Upper lobe of right lung (tissue), 1 donor: ENCODE measurements around the gene TSPAN15. TPM values are rescaled to one million over a fixed set of nuclear protein-coding genes. Genes with fewer than 3 reads are reported as not detected.

ENCODE experiments used
- ATAC-seq: fragments of 200-7000 bp; cut with Tn5 transposase; one replicate; pipeline ENCODE4 v1.9.1; 2020; ENCODE audit warnings: mild to moderate bottlenecking, moderate library complexity
- DNase-seq: peaks from one replicate; pipeline ENCODE4 v3.0.0-alpha.2; 2020
- H3K27ac ChIP-seq: fragments of 200-600 bp; one replicate; pipeline ENCODE4 v1.8.0; 2022
- H3K27me3 ChIP-seq: fragments of 200-600 bp; one replicate; pipeline ENCODE4 v1.8.0; 2022; ENCODE audit warnings: mild to moderate bottlenecking
- H3K36me3 ChIP-seq: fragments of 200-600 bp; one replicate; pipeline ENCODE4 v1.8.0; 2022
- H3K4me1 ChIP-seq: fragments of 200-600 bp; one replicate; pipeline ENCODE4 v1.8.0; 2022
- H3K4me3 ChIP-seq: fragments of 200-600 bp; one replicate; pipeline ENCODE4 v1.8.0; 2022; ENCODE audit warnings: mild to moderate bottlenecking
- H3K9me3 ChIP-seq: fragments of 200-600 bp; one replicate; pipeline ENCODE4 v1.8.0; 2022
- intact Hi-C: fragments of 100-400 bp; cut with DNase I; formaldehyde crosslinking; loops from one replicate; pipeline ENCODE4 v1.11.0; 2022
- total RNA-seq: library from RNA; stranded (reverse); fragmentation: NEBNext Ultra II Directional; extraction: Animal tissue kit (Norgen Biotek cat#: 25700); gene quantifications from one replicate; pipeline ENCODE4 v1.2.1, GENCODE V29; 2021
- TF ChIP-seq, protein P1 (sequence below): fragments of 200-600 bp; IDR thresholded peaks from one replicate; pipeline ENCODE4 v1.8.0; 2022; ENCODE audit warnings: antibody characterized with exemption
- donor health status: DM: no; HTN: yes; CAD: no; lungs with severe emphysema.

TSPAN15 gene
- total RNA-seq, 1 donor from 2014 or later = 47.3 TPM

- ATAC-seq = no peak
- H3K4me1 ChIP-seq = no peaks in the 10 kb centered on the region
These were observed 47.6 kb downstream of the TSPAN15 start for GRCh38 chr10:69498711-69499471.

GRCh38 chr10:69499726-69500689 lies 48.7 kb downstream of the TSPAN15 start:
- ATAC-seq = no peak
- TF ChIP-seq, protein P1, sequence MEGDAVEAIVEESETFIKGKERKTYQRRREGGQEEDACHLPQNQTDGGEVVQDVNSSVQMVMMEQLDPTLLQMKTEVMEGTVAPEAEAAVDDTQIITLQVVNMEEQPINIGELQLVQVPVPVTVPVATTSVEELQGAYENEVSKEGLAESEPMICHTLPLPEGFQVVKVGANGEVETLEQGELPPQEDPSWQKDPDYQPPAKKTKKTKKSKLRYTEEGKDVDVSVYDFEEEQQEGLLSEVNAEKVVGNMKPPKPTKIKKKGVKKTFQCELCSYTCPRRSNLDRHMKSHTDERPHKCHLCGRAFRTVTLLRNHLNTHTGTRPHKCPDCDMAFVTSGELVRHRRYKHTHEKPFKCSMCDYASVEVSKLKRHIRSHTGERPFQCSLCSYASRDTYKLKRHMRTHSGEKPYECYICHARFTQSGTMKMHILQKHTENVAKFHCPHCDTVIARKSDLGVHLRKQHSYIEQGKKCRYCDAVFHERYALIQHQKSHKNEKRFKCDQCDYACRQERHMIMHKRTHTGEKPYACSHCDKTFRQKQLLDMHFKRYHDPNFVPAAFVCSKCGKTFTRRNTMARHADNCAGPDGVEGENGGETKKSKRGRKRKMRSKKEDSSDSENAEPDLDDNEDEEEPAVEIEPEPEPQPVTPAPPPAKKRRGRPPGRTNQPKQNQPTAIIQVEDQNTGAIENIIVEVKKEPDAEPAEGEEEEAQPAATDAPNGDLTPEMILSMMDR = no peak
- H3K27ac ChIP-seq = no peak overlapping the region
- H3K27me3 ChIP-seq = no peaks in the 10 kb centered on the region
- H3K4me1 ChIP-seq = no peaks in the 10 kb centered on the region
- no peak overlapping the region for H3K4me3 ChIP-seq
- DNase-seq = peak; percentile 48
- H3K36me3 ChIP-seq = no peaks in the 10 kb centered on the region
- intact Hi-C loops = no loop called here
- H3K9me3 ChIP-seq = no peaks in the 10 kb centered on the region

More at GRCh38 chr10:69498711-69499471, 47.6 kb downstream of the TSPAN15 start:
- H3K9me3 ChIP-seq = no peaks in the 10 kb centered on the region
- DNase-seq = peak; percentile 38
- TF ChIP-seq, protein P1 = no peak
- no peaks in the 10 kb centered on the region for H3K27me3 ChIP-seq
- no peak overlapping the region for H3K4me3 ChIP-seq
- no peak overlapping the region for H3K27ac ChIP-seq
- intact Hi-C loops = no loop called here
- no peaks in the 10 kb centered on the region for H3K36me3 ChIP-seq

- Histone ChIP-seq H3K9me3 (no peaks in the 10 kb centered on the region), H3K27me3 (no peaks in the 10 kb centered on the region), H3K4me1 (no peaks in the 10 kb centered on the region), H3K27ac (no peak overlapping the region), H3K4me3 (no peak overlapping the region), H3K36me3 (no peaks in the 10 kb centered on the region)
- ATAC-seq (no peak), DNase-seq (peak; percentile 26)
- intact Hi-C loops = no loop called here
- TF ChIP-seq, protein P1 = no peak
These were observed 49.7 kb downstream of the TSPAN15 start for GRCh38 chr10:69500864-69501468.

GRCh38 chr10:69501657-69502056 lies 50.4 kb downstream of the TSPAN15 start:
- no peaks in the 10 kb centered on the region for H3K27me3 ChIP-seq
- ATAC-seq = no peak
- no peaks in the 10 kb centered on the region for H3K9me3 ChIP-seq
- no peaks in the 10 kb centered on the region for H3K4me1 ChIP-seq
- no peak overlapping the region for H3K4me3 ChIP-seq
- no peaks in the 10 kb centered on the region for H3K36me3 ChIP-seq
- TF ChIP-seq, protein P1 = no peak
- peak; percentile 8 for DNase-seq
- intact Hi-C loops = no loop called here
- H3K27ac ChIP-seq = no peak overlapping the region

DNA sequence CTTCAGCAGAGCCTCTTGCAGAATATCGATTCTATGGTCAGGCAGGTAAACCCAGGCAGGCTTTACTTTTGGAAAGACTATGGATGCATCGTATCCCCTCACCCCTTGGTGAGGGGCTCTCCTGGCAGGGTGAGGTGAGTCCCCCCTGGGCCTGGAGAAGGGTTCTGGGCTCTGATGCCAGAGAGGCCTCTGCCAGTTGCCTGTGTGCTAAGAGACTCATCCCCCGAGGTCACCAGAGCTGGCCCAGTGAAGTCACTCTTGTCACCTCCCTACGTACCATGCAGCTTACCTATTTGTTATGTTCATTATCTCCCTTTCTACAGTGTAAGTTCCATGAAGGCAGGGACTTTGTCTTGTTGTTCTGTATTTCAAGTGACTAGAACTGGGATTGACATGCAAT lies 51.3 kb downstream of the TSPAN15 start:
- DNase-seq (no peak), ATAC-seq (no peak)
- Histone ChIP-seq H3K27ac (no peak overlapping the region), H3K27me3 (no peaks in the 10 kb centered on the region), H3K36me3 (no peaks in the 10 kb centered on the region), H3K9me3 (no peaks in the 10 kb centered on the region), H3K4me3 (no peak overlapping the region), H3K4me1 (peaks cover 4% of the 10 kb centered on the region)
- intact Hi-C loops = no loop called here
- TF ChIP-seq, protein P1 = no peak
